ENCODE data around the gene DNAH14. TPM values are rescaled to one million over a fixed set of nuclear protein-coding genes. Genes with fewer than 3 reads are reported as not detected.
"Not testable (repeated sequence)": the region's sequence is repeated elsewhere in the genome, so short reads cannot be mapped to it uniquely, and the experiment has no call there.

The DNAH14 gene
- total RNA-seq, 2 experiments from 2014 or later: 1.8 to 2.3 TPM

- Mint-ChIP-seq H3K27ac (no peak overlapping the region), H3K4me1 (ENCODE audit: low read depth) (no peaks in the 10 kb centered on the region), H3K4me3 (no peak overlapping the region), H3K9me3 (no peaks in the 10 kb centered on the region), H3K36me3 (ENCODE audit: low read depth) (no peaks in the 10 kb centered on the region), H3K27me3 (no peaks in the 10 kb centered on the region)
- intact Hi-C loops (cut with micrococcal nuclease): no loop called here
- ChIA-PET POLR2A (interaction anchor here (1.2 kb wide), 1 partner anchor 77 kb away, joined by 3 read pairs; no protein-coding TSS in a partner anchor), CTCF (interaction anchor here (3.2 kb wide), 1 partner anchor 13 kb away, joined by 12 read pairs; no protein-coding TSS in a partner anchor)
- ATAC-seq (no peak), DNase-seq (no peak)
- no peak for TF ChIP-seq CTCF (IDR thresholded peaks at IDR 0.05)
Observed at GRCh38 chr1:225332686-225333085, 403.2 kb downstream of the DNAH14 start.

GRCh38 chr1:225335098-225335778 is 405.8 kb downstream of the DNAH14 start:
- POLR2A ChIA-PET; H3K4me3 Mint-ChIP-seq; H3K9me3 Mint-ChIP-seq; H3K27ac Mint-ChIP-seq; DNase-seq; ATAC-seq; H3K36me3 Mint-ChIP-seq (ENCODE audit: low read depth); CTCF ChIA-PET; H3K4me1 Mint-ChIP-seq (ENCODE audit: low read depth); H3K27me3 Mint-ChIP-seq; intact Hi-C loops (cut with micrococcal nuclease): not testable (repeated sequence)

- ChIA-PET POLR2A (interaction anchor here (0.6 kb wide), 1 partner anchor 412 kb away, joined by 3 read pairs; no protein-coding TSS in a partner anchor), CTCF (no interaction called here)
- H3K4me1 Mint-ChIP-seq (ENCODE audit: low read depth): no peaks in the 10 kb centered on the region
- DNase-seq (no peak), ATAC-seq (no peak)
- H3K4me3 Mint-ChIP-seq: no peak overlapping the region
- no peak overlapping the region for H3K27ac Mint-ChIP-seq
- intact Hi-C loops (cut with micrococcal nuclease): no loop called here
- H3K27me3 Mint-ChIP-seq: peaks cover 5% of the 10 kb centered on the region
- no peaks in the 10 kb centered on the region for H3K9me3 Mint-ChIP-seq
- TF ChIP-seq CTCF (IDR thresholded peaks at IDR 0.05): no peak
- no peaks in the 10 kb centered on the region for H3K36me3 Mint-ChIP-seq (ENCODE audit: low read depth)
Observed at GRCh38 chr1:225338545-225338944, 409.1 kb downstream of the DNAH14 start.

- TF ChIP-seq CTCF (IDR thresholded peaks at IDR 0.05): no peak
- POLR2A ChIA-PET: no interaction called here
- no peaks in the 10 kb centered on the region for H3K4me1 Mint-ChIP-seq (ENCODE audit: low read depth)
- H3K9me3 Mint-ChIP-seq: no peaks in the 10 kb centered on the region
- H3K4me3 Mint-ChIP-seq: no peak overlapping the region
- intact Hi-C loops (cut with micrococcal nuclease): no loop called here
- ATAC-seq (no peak), DNase-seq (no peak)
- H3K27ac Mint-ChIP-seq: no peak overlapping the region
- H3K36me3 Mint-ChIP-seq (ENCODE audit: low read depth): no peaks in the 10 kb centered on the region
- CTCF ChIA-PET: interaction anchor here (0.9 to 1.0 kb wide), 2 partner anchors 21 to 22 kb away, joined by 3 to 4 read pairs; no protein-coding TSS in a partner anchor
- peaks cover 11% of the 10 kb centered on the region for H3K27me3 Mint-ChIP-seq
Observed at GRCh38 chr1:225341642-225342041, 412.2 kb downstream of the DNAH14 start.

- Mint-ChIP-seq H3K9me3 (peaks cover 3% of the 10 kb centered on the region), H3K36me3 (ENCODE audit: low read depth) (no peaks in the 10 kb centered on the region), H3K27me3 (peaks cover 15% of the 10 kb centered on the region), H3K27ac (no peak overlapping the region), H3K4me1 (ENCODE audit: low read depth) (peaks cover 5% of the 10 kb centered on the region), H3K4me3 (no peak overlapping the region)
- POLR2A ChIA-PET: no interaction called here
- DNase-seq (no peak), ATAC-seq (no peak)
- intact Hi-C loops (cut with micrococcal nuclease): no loop called here
- no peak for TF ChIP-seq CTCF (IDR thresholded peaks at IDR 0.05)
- CTCF ChIA-PET: interaction anchor here (1.0 kb wide), 1 partner anchor 23 kb away, joined by 3 read pairs; no protein-coding TSS in a partner anchor
Observed at GRCh38 chr1:225342695-225343094, 413.2 kb downstream of the DNAH14 start.
